GM18951 (cell line): ENCODE measurements around the gene H3-3A.

ENCODE experiments used
- POLR2A ChIP-seq: IDR thresholded peaks from 4 replicates; pipeline ENCODE4 v1.6.1; 2011; ENCODE audit warnings: mild to moderate bottlenecking; ENCODE audit not compliant: insufficient read length, insufficient read depth; ENCODE audit errors: extremely low read depth
- in situ Hi-C: fragments of 300-500 bp; cut with MboI; formaldehyde crosslinking; loops from one replicate; pipeline ENCODE4 v1.12.0; 2022; ENCODE audit warnings: low sequenced_read_pairs, mixed read lengths, inconsistent platforms; ENCODE audit not compliant: unreplicated experiment

H3-3A gene

GRCh38 chr1:226121049-226121586 lies 58.6 kb downstream of the H3-3A start:
- in situ Hi-C loops: no loop called here
- no peak for TF ChIP-seq POLR2A
